ENCODE data around the gene LCNL1. TPM values are rescaled to one million over a fixed set of nuclear protein-coding genes. Genes with fewer than 3 reads are reported as not detected.

LCNL1 gene
- total RNA-seq, result 1 to 10 TPM; 1.4 to 2.2 TPM
- 0.39 TPM for polyA plus RNA-seq (2013, experiment 1 of 2)
- 0.29 TPM for polyA plus RNA-seq (2013, experiment 2 of 2)
- long read RNA-seq, experiment 1, result 0 reads
- long read RNA-seq, experiment 2, result 0 reads
- long read RNA-seq, experiment 3, result 0 reads
- long read RNA-seq, experiment 4, result 0 reads

- Mint-ChIP-seq H3K4me1 (peaks cover 9% of the 10 kb centered on the region), H3K27ac (no peak within 1 kb of the TSS), H3K27me3 (ENCODE audit: insufficient read depth) (peaks cover 15% of the 10 kb centered on the region), H3K4me3 (no peak within 1 kb of the TSS), H3K36me3 (ENCODE audit: low read depth) (no peaks in the 10 kb centered on the region), H3K9me3 (no peaks in the 10 kb centered on the region)
- peaks cover 15% of the 10 kb centered on the region for H3K27me3 ChIP-seq (ENCODE audit: control insufficient read depth, insufficient read depth, low read length, poor library complexity, severe bottlenecking)
- H3K27ac ChIP-seq (ENCODE audit: low read depth, low read length), result no peak within 1 kb of the TSS
- peaks cover 3% of the 10 kb centered on the region for H3K4me1 ChIP-seq (ENCODE audit: control insufficient read depth, insufficient read depth, low read length)
- WGBS, 2 experiments (ENCODE audit: insufficient coverage in 1 of 2, insufficient read length in 1 of 2), result 90 to 96% methylated on average over 10 to 18 of the region's 18 CpGs
- H3K36me3 ChIP-seq (ENCODE audit: control insufficient read depth, insufficient read depth, low read length), result no peaks in the 10 kb centered on the region
- DNase-seq, result no peak
- no peaks in the 10 kb centered on the region for H3K9me3 ChIP-seq (ENCODE audit: control insufficient read depth, low read length)
- H3K9ac ChIP-seq (ENCODE audit: extremely low read depth, low read length, poor library complexity, severe bottlenecking), result no peak within 1 kb of the TSS
- H3K4me3 ChIP-seq (ENCODE audit: low read length), result no peak within 1 kb of the TSS
- TF ChIP-seq CTCF (conservative IDR thresholded peaks at IDR 0.05), result no peak
These were observed at the start of gene LCNL1 for GRCh38 chr9:136982232-136983051. TSS of gene LCNL1 (plus strand) at chr9:136982993. CDS start at chr9:136983587, 594 bp downstream.

GRCh38 chr9:136934277-136934676 is 48.5 kb upstream of the LCNL1 start:
- no peak overlapping the region for H3K4me3 ChIP-seq (ENCODE audit: low read length)
- no peaks in the 10 kb centered on the region for H3K9me3 ChIP-seq (ENCODE audit: control insufficient read depth, low read length)
- H3K27ac ChIP-seq (ENCODE audit: low read depth, low read length), result no peak overlapping the region
- 96 to 100% methylated on average over 2 to 3 of the region's 3 CpGs for WGBS, 2 experiments (ENCODE audit: insufficient coverage in 1 of 2, insufficient read length in 1 of 2)
- H3K27me3 ChIP-seq (ENCODE audit: control insufficient read depth, insufficient read depth, low read length, poor library complexity, severe bottlenecking), result no peaks in the 10 kb centered on the region
- H3K36me3 ChIP-seq (ENCODE audit: control insufficient read depth, insufficient read depth, low read length), result peaks cover 31% of the 10 kb centered on the region
- Mint-ChIP-seq H3K4me3 (no peak overlapping the region), H3K27ac (no peak overlapping the region), H3K4me1 (no peaks in the 10 kb centered on the region), H3K27me3 (ENCODE audit: insufficient read depth) (no peaks in the 10 kb centered on the region), H3K36me3 (ENCODE audit: low read depth) (peaks cover 48% of the 10 kb centered on the region), H3K9me3 (no peaks in the 10 kb centered on the region)
- no peak overlapping the region for H3K9ac ChIP-seq (ENCODE audit: extremely low read depth, low read length, poor library complexity, severe bottlenecking)
- H3K4me1 ChIP-seq (ENCODE audit: control insufficient read depth, insufficient read depth, low read length), result no peaks in the 10 kb centered on the region
- no peak for DNase-seq
- no peak for TF ChIP-seq CTCF (conservative IDR thresholded peaks at IDR 0.05)

GRCh38 chr9:136935651-136936050 is 47.1 kb upstream of the LCNL1 start:
- Histone ChIP-seq H3K4me1 (ENCODE audit: control insufficient read depth, insufficient read depth, low read length) (no peaks in the 10 kb centered on the region), H3K27me3 (ENCODE audit: control insufficient read depth, insufficient read depth, low read length, poor library complexity, severe bottlenecking) (no peaks in the 10 kb centered on the region), H3K9ac (ENCODE audit: extremely low read depth, low read length, poor library complexity, severe bottlenecking) (no peak overlapping the region), H3K4me3 (ENCODE audit: low read length) (no peak overlapping the region), H3K36me3 (ENCODE audit: control insufficient read depth, insufficient read depth, low read length) (peaks cover 31% of the 10 kb centered on the region), H3K27ac (ENCODE audit: low read depth, low read length) (no peak overlapping the region), H3K9me3 (ENCODE audit: control insufficient read depth, low read length) (no peaks in the 10 kb centered on the region)
- WGBS, 2 experiments (ENCODE audit: insufficient coverage in 1 of 2, insufficient read length in 1 of 2), result 97 to 100% methylated on average over 1 to 3 of the region's 3 CpGs
- TF ChIP-seq CTCF (conservative IDR thresholded peaks at IDR 0.05), result no peak
- H3K36me3 Mint-ChIP-seq (ENCODE audit: low read depth), result peaks cover 51% of the 10 kb centered on the region
- no peaks in the 10 kb centered on the region for H3K27me3 Mint-ChIP-seq (ENCODE audit: insufficient read depth)
- H3K9me3 Mint-ChIP-seq, result no peaks in the 10 kb centered on the region
- no peak overlapping the region for H3K4me3 Mint-ChIP-seq
- no peak for DNase-seq
- no peak overlapping the region for H3K27ac Mint-ChIP-seq
- no peaks in the 10 kb centered on the region for H3K4me1 Mint-ChIP-seq
